Skin of body (tissue), 2 donors: ENCODE results near the gene VIP. TPM values are rescaled to one million over a fixed set of nuclear protein-coding genes. Genes with fewer than 3 reads are reported as not detected.
"Not testable (repeated sequence)": the region's sequence is repeated elsewhere in the genome, so short reads cannot be mapped to it uniquely, and the experiment has no call there.

Experiments
- DNase-seq: peaks from one replicate; lab custom pipeline; 2025; lab: John Stamatoyannopoulos, UW
- total RNA-seq: library from RNA; depleted of rRNA; stranded (reverse); fragments of >200 nt; gene quantifications from one replicate; pipeline ENCODE4 v1.2.3, GENCODE V29; 2014

Gene VIP
- total RNA-seq = 0.79 TPM

GRCh38 chr6:152750694-152751093 lies at the start of gene VIP:
Gene VIP, plus strand, starts transcription at chr6:152750797. Its CDS starts 1,381 bp downstream, at chr6:152752178.
- DNase-seq = no peak

GRCh38 chr6:152701081-152701862 lies 49.3 kb upstream of the VIP start:
- DNase-seq = no peak

GRCh38 chr6:152701863-152702401 lies 48.7 kb upstream of the VIP start:
- no peak for DNase-seq

GRCh38 chr6:152703750-152704149 lies 46.8 kb upstream of the VIP start:
- not testable (repeated sequence) for DNase-seq

GRCh38 chr6:152705327-152705726 lies 45.3 kb upstream of the VIP start:
- DNase-seq = no peak

GRCh38 chr6:152716322-152716721 lies 34.3 kb upstream of the VIP start:
- DNase-seq = no peak

- DNase-seq = no peak
These were observed 29.6 kb upstream of the VIP start for GRCh38 chr6:152720974-152721373.

GRCh38 chr6:152721956-152722355 lies 28.6 kb upstream of the VIP start:
- DNase-seq = no peak

- DNase-seq = no peak
These were observed 27.2 kb upstream of the VIP start for GRCh38 chr6:152723398-152723797.

GRCh38 chr6:152726313-152726712 lies 24.3 kb upstream of the VIP start:
- DNase-seq = no peak

GRCh38 chr6:152727507-152727906 lies 23.1 kb upstream of the VIP start:
- no peak for DNase-seq

- no peak for DNase-seq
These were observed 16.0 kb upstream of the VIP start for GRCh38 chr6:152734630-152735029.

GRCh38 chr6:152736687-152737273 lies 13.8 kb upstream of the VIP start:
- no peak for DNase-seq

GRCh38 chr6:152745509-152746171 lies 5.0 kb upstream of the VIP start:
- no peak for DNase-seq

- no peak for DNase-seq
These were observed 4.4 kb upstream of the VIP start for GRCh38 chr6:152746172-152746553.

GRCh38 chr6:152748843-152749242 lies 1.8 kb upstream of the VIP start:
- DNase-seq = no peak

- DNase-seq = no peak
These were observed 1.3 kb upstream of the VIP start for GRCh38 chr6:152749336-152749735.

- DNase-seq = no peak
These were observed 14.7 kb downstream of the VIP start for GRCh38 chr6:152765331-152765730.

GRCh38 chr6:152769159-152769558 lies 18.6 kb downstream of the VIP start:
- no peak for DNase-seq

- DNase-seq = no peak
These were observed 19.4 kb downstream of the VIP start for GRCh38 chr6:152769993-152770392.

GRCh38 chr6:152771061-152771687 lies 20.6 kb downstream of the VIP start:
- DNase-seq = no peak

GRCh38 chr6:152775428-152775827 lies 24.8 kb downstream of the VIP start:
- no peak for DNase-seq
